GM18499 (cell line): ENCODE measurements around the gene ERCC8.
A peak's percentile ranks its signal among the peaks of the same experiment; 100 is the strongest.
"Not testable (repeated sequence)": the region's sequence is repeated elsewhere in the genome, so short reads cannot be mapped to it uniquely, and the experiment has no call there.

ENCODE experiments used
- ATAC-seq: cut with Tn5 transposase; IDR thresholded peaks from one replicate; pipeline ENCODE4 v1.9.1; 2021; ENCODE audit warnings: moderate number of reproducible peaks; ENCODE audit not compliant: insufficient read depth, unreplicated experiment

The ERCC8 gene

GRCh38 chr5:60927450-60927849 is 17.4 kb downstream of the ERCC8 start:
- no peak for ATAC-seq

- ATAC-seq: no peak
These were observed 26.4 kb downstream of the ERCC8 start for GRCh38 chr5:60918466-60918865.

- ATAC-seq: no peak
These were observed 28.2 kb downstream of the ERCC8 start for GRCh38 chr5:60916646-60917045.

- no peak for ATAC-seq
These were observed 41.5 kb downstream of the ERCC8 start for GRCh38 chr5:60903356-60903755.

GRCh38 chr5:60896991-60897390 is 47.9 kb downstream of the ERCC8 start:
- no peak for ATAC-seq

- no peak for ATAC-seq
These were observed 51.3 kb downstream of the ERCC8 start for GRCh38 chr5:60893521-60893920.

GRCh38 chr5:60891667-60892066 is 53.2 kb downstream of the ERCC8 start:
- no peak for ATAC-seq

- ATAC-seq: no peak
These were observed 56.4 kb downstream of the ERCC8 start for GRCh38 chr5:60888359-60889061.

GRCh38 chr5:60887746-60888145 is 57.1 kb downstream of the ERCC8 start:
- ATAC-seq: no peak

- ATAC-seq: no peak
These were observed 57.8 kb downstream of the ERCC8 start for GRCh38 chr5:60887096-60887495.

- no peak for ATAC-seq
These were observed 58.7 kb downstream of the ERCC8 start for GRCh38 chr5:60886158-60886557.

GRCh38 chr5:60883229-60883628 is 61.6 kb downstream of the ERCC8 start:
- no peak for ATAC-seq

GRCh38 chr5:60872892-60873291 is 72.0 kb downstream of the ERCC8 start:
- ATAC-seq: no peak

- no peak for ATAC-seq
These were observed 74.0 kb downstream of the ERCC8 start for GRCh38 chr5:60870857-60871256.

- not testable (repeated sequence) for ATAC-seq
These were observed 84.3 kb downstream of the ERCC8 start for GRCh38 chr5:60860572-60860971.

GRCh38 chr5:60856066-60856465 is 88.8 kb downstream of the ERCC8 start:
- no peak for ATAC-seq

- ATAC-seq: no peak
These were observed 91.9 kb downstream of the ERCC8 start for GRCh38 chr5:60852940-60853339.

GRCh38 chr5:60852317-60852716 is 92.6 kb downstream of the ERCC8 start:
- no peak for ATAC-seq

GRCh38 chr5:60851626-60852025 is 93.2 kb downstream of the ERCC8 start:
- ATAC-seq: no peak

GRCh38 chr5:60846298-60846697 is 98.6 kb downstream of the ERCC8 start:
- no peak for ATAC-seq

GRCh38 chr5:60843936-60844905 is 100.6 kb downstream of the ERCC8 start, which contains the start of gene ELOVL7:
ELOVL7 (minus strand) TSS chr5:60844269; CDS start chr5:60787397, 56,872 bp downstream.
- ATAC-seq: peak; percentile 54
